K562 (cell line): ENCODE measurements around the gene DEPDC1B. TPM values are rescaled to one million over a fixed set of nuclear protein-coding genes. Genes with fewer than 3 reads are reported as not detected.

Experiments used
- ATAC-seq: fragments of 200-7000 bp; cut with Tn5 transposase; 3 replicates; pipeline ENCODE4 v1.9.1; 2020; ENCODE audit warnings: moderate library complexity
- BruUV-seq: library from RNA; stranded (reverse); fragments of 400-500 nt; replicated peaks from 2 replicates; lab custom pipeline; 2021; lab: Mats Ljungman, UMichigan
- CTCF ChIA-PET: fragments of 300-600 bp; formaldehyde crosslinking; extraction: SDS; loops from one replicate; lab custom pipeline; 2021; ENCODE audit warnings: low intra/inter-chr PET ratio; lab: Yijun Ruan, JAX
- POLR2A ChIA-PET: fragments of 300-600, 350-650 bp; sonication (Branson Sonifier 250); formaldehyde crosslinking; extraction: SDS; loops from one replicate; lab custom pipeline; 2021; ENCODE audit warnings: antibody characterized with exemption, inconsistent platforms; lab: Yijun Ruan, JAX
- DNase-seq, 4 experiments: peaks; one replicate each; pipeline versions ENCODE4 v3.0.0 to v3.0.0-alpha.2; 2011 to 2018; ENCODE audit warnings: low spot score in 3 of 4, mixed read lengths in 3 of 4; ENCODE audit errors: extremely low read depth in 1 of 4
- FAIRE-seq: peaks from 2 replicates; lab custom pipeline; 2011; peaks lifted over from hg19 to GRCh38; lab: Jason Lieb, UNC
- H2AFZ ChIP-seq: 2 replicates; pipeline ENCODE4 v1.6.0; 2011; ENCODE audit warnings: low read depth, low read length, control low read depth, inconsistent platforms
- H3K27ac ChIP-seq: fragments of 200-600 bp; 3 replicates; pipeline ENCODE4 v1.8.0; 2011; ENCODE audit warnings: low read depth, mild to moderate bottlenecking, control low read depth, inconsistent platforms, low read length, moderate library complexity, mixed read lengths; ENCODE audit errors: extremely low read depth
- H3K27me3 ChIP-seq, 2 experiments: fragments of 300-600 bp in 1 of 2; 2 replicates in 1 of 2; 3 replicates in 1 of 2; pipeline versions ENCODE4 v1.6.0 to v1.8.0; 2011; ENCODE audit warnings: inconsistent platforms in 2 of 2, low read length in 2 of 2, mild to moderate bottlenecking in 1 of 2, mixed read lengths in 1 of 2, moderate library complexity in 1 of 2; ENCODE audit not compliant: control insufficient read depth in 2 of 2, insufficient read depth in 2 of 2
- H3K36me3 ChIP-seq: fragments of 300-600 bp; 3 replicates; pipeline ENCODE4 v1.8.0; 2011; ENCODE audit warnings: mild to moderate bottlenecking, low read length, inconsistent platforms; ENCODE audit not compliant: control insufficient read depth, insufficient read depth
- H3K4me1 ChIP-seq, 2 experiments: fragments of 200-600 bp in 1 of 2; replicated peaks in 1 of 2; 2 replicates in 1 of 2; 3 replicates in 1 of 2; pipeline versions ENCODE4 v1.5.1 to v1.8.0; 2011; ENCODE audit warnings: inconsistent platforms in 2 of 2, low read length in 2 of 2, mild to moderate bottlenecking in 1 of 2, mixed read lengths in 1 of 2, moderate library complexity in 1 of 2; ENCODE audit not compliant: control insufficient read depth in 2 of 2, insufficient read depth in 2 of 2
- H3K4me2 ChIP-seq: 2 replicates; pipeline ENCODE4 v1.6.1; 2011; ENCODE audit warnings: low read length, control low read depth, inconsistent platforms, mixed read lengths; ENCODE audit not compliant: insufficient read depth
- H3K4me3 ChIP-seq: fragments of 200-600 bp; sonication (generic), shearing (Covaris generic); 2 replicates; pipeline ENCODE4 v1.5.1; 2016; ENCODE audit warnings: control low read depth, inconsistent platforms
- H3K79me2 ChIP-seq: fragments of 200-600 bp; 3 replicates; pipeline ENCODE4 v1.8.0; 2011; ENCODE audit warnings: low read length, inconsistent platforms; ENCODE audit not compliant: control insufficient read depth, insufficient read depth
- H3K9ac ChIP-seq, 2 experiments: 2 replicates each; pipeline versions ENCODE4 v1.6.0 to v1.6.1; 2011; ENCODE audit warnings: low read depth in 2 of 2, low read length in 2 of 2, control low read depth in 1 of 2, inconsistent platforms in 1 of 2, mild to moderate bottlenecking in 1 of 2, mixed read lengths in 1 of 2; ENCODE audit not compliant: insufficient read depth in 1 of 2
- H3K9me1 ChIP-seq: one replicate; pipeline ENCODE4 v1.6.0; 2011; ENCODE audit warnings: inconsistent platforms, mild to moderate bottlenecking, low read length, moderate library complexity; ENCODE audit not compliant: control insufficient read depth, insufficient read depth
- H3K9me3 ChIP-seq: replicated peaks from 2 replicates; pipeline ENCODE4 v1.5.1; 2011; ENCODE audit warnings: low read depth, low read length, inconsistent platforms; ENCODE audit not compliant: control insufficient read depth, insufficient read depth
- H4K20me1 ChIP-seq: replicated peaks from 2 replicates; pipeline ENCODE4 v1.6.1; 2011; ENCODE audit warnings: low read length, inconsistent platforms, mixed read lengths; ENCODE audit not compliant: control insufficient read depth, insufficient read depth
- BCOR ChIP-seq: fragments of 450-650 bp; IDR thresholded peaks from 2 replicates; pipeline ENCODE4 v1.6.1; 2016
- BRF1 ChIP-seq: IDR thresholded peaks from 3 replicates; pipeline ENCODE4 v1.6.1; 2011; ENCODE audit warnings: borderline replicate concordance, mild to moderate bottlenecking; ENCODE audit not compliant: insufficient read length; ENCODE audit errors: extremely low read depth
- ELF2 ChIP-seq: fragments of 250-450 bp; sonication (Bioruptor Pico); IDR thresholded peaks from 2 replicates; pipeline ENCODE4 v1.5.0; 2021; ENCODE audit warnings: mild to moderate bottlenecking
- ESRRB ChIP-seq: fragments of 250-450 bp; sonication (Bioruptor Pico); IDR thresholded peaks from 2 replicates; pipeline ENCODE4 v1.5.0; 2020; ENCODE audit warnings: mild to moderate bottlenecking, moderate library complexity, borderline replicate concordance
- EZH2 ChIP-seq: IDR thresholded peaks from 2 replicates; pipeline ENCODE4 v1.6.1; 2012; ENCODE audit warnings: low read depth, mild to moderate bottlenecking, inconsistent platforms, low read length, borderline replicate concordance
- FOXA3 ChIP-seq, 2 experiments: fragments of 450-650 bp in 1 of 2; sonication (generic) in 1 of 2; formaldehyde crosslinking; IDR thresholded peaks in 1 of 2; conservative IDR thresholded peaks in 1 of 2; 2 replicates each; pipeline versions ENCODE4 v1.4.0 to v1.8.0; 2020 to 2022; ENCODE audit warnings: mild to moderate bottlenecking in 2 of 2, missing genetic modification reagents in 1 of 2
- FOXP1 ChIP-seq: sonication (generic); formaldehyde crosslinking; IDR thresholded peaks from 2 replicates; pipeline ENCODE4 v1.8.0; 2022; ENCODE audit warnings: mild to moderate bottlenecking, missing genetic modification reagents
- IRF2 ChIP-seq: sonication (generic); formaldehyde crosslinking; IDR thresholded peaks from 2 replicates; pipeline ENCODE4 v1.8.1; 2022; ENCODE audit warnings: mild to moderate bottlenecking, missing genetic modification reagents
- POLR2H ChIP-seq: IDR thresholded peaks from 2 replicates; pipeline ENCODE4 v1.6.1; 2016; ENCODE audit warnings: missing genetic modification characterization, low read depth, mild to moderate bottlenecking, control low read depth, missing compliant biosample characterization, moderate library complexity
- RBM22 ChIP-seq: fragments of 200-400 bp; formaldehyde crosslinking; IDR thresholded peaks from 2 replicates; pipeline ENCODE4 v1.6.1; 2018; ENCODE audit warnings: low read length, low read depth; ENCODE audit not compliant: poor library complexity, severe bottlenecking
- ZNF212 ChIP-seq: fragments of 450-650 bp; formaldehyde crosslinking; IDR thresholded peaks from 2 replicates; pipeline ENCODE4 v1.4.0; 2020; ENCODE audit warnings: mild to moderate bottlenecking
- ZNF24 ChIP-seq: fragments of 450-650 bp; IDR thresholded peaks from 2 replicates; pipeline ENCODE4 v1.6.1; 2016
- WGBS: fragments of 100-300 bp; shearing (Covaris generic); methylation state at CpG from one replicate; pipeline ENCODE4 v1.1.6; 2016; ENCODE audit warnings: low coverage, mixed read lengths; ENCODE audit not compliant: insufficient coverage; ENCODE audit errors: missing lambda C conversion rate; 5-methylcytosine and 5-hydroxymethylcytosine counted together
- in situ Hi-C: fragments of 300-500 bp; cut with MboI; formaldehyde crosslinking; loops from 4 replicates; pipeline ENCODE4 v1.15.0; 2018; ENCODE audit warnings: inconsistent platforms, mixed read lengths
- intact Hi-C: fragments of 100-400 bp; cut with micrococcal nuclease; formaldehyde crosslinking; loops from 2 replicates; pipeline ENCODE4 v1.14.2; 2022
- polyA plus RNA-seq, 8 experiments: library from polyadenylated mRNA; depleted of rRNA in 4 of 8; stranded (reverse) in 5 of 8; unstranded in 3 of 8; fragments of >200 nt; fragmentation: Nextera tagmentation in 2 of 8; fragmentation: Illumina TruSeq in 1 of 8; extraction: Ambion mirVana in 2 of 8; extraction: Trizol in 1 of 8; gene quantifications; 2 replicates each; pipeline versions ENCODE4 v1.2.1 to v1.2.3, GENCODE V29; 2011 to 2014; ENCODE audit warnings: inconsistent platforms in 1 of 8, missing spikeins in 1 of 8
- total RNA-seq, 7 experiments: library from RNA; depleted of rRNA in 6 of 7; stranded (reverse); fragments of >200 nt in 6 of 7; fragmentation: Illumina TruSeq in 2 of 7; extraction: Trizol in 2 of 7; gene quantifications; 2 replicates each; pipeline versions ENCODE4 v1.2.1 to v1.2.3, GENCODE V29; 2011 to 2021; ENCODE audit warnings: low replicate concordance in 1 of 7
- TF ChIP-seq, protein P1 (sequence below): fragments of 450-650 bp; formaldehyde crosslinking; conservative IDR thresholded peaks from 2 replicates; pipeline ENCODE4 v1.4.0; 2022; ENCODE audit warnings: mild to moderate bottlenecking, missing genetic modification characterization
- TF ChIP-seq, protein P2 (sequence below): IDR thresholded peaks from 2 replicates; pipeline ENCODE4 v1.6.1; 2012; ENCODE audit warnings: low read depth, low read length, improper control_type of control experiment, borderline replicate concordance

The DEPDC1B gene
- total and polyA plus RNA-seq, 9 of the 15 experiments (the other 6 are each of a cell fraction or from before 2014, with no cell fraction given), result 36.0 to 67.2 (median 44.5) TPM

DNA sequence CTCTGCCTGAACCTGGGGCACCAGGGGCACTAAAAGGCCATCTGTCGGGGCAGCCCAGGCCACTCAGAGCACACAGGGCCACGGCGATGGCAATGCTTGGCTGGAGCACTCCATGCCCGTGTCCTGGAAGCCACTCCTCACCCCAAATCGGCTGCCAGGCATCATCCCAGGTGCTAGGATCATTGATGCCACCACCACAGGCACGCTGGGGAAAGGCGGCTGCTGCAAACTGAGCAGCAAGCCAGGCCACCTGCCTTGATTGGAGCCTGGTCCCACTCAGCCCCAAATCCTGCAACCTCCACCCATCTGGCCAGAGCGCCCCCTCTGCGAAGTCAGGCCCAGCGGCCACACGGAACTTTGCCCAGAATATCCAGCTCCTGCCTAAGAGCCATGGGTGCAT lies 67.8 kb downstream of the DEPDC1B start:
- POLR2A ChIA-PET, result no interaction called here
- FAIRE-seq, result no peak
- 96% methylated on average over 7 of the region's 11 CpGs for WGBS

DNA sequence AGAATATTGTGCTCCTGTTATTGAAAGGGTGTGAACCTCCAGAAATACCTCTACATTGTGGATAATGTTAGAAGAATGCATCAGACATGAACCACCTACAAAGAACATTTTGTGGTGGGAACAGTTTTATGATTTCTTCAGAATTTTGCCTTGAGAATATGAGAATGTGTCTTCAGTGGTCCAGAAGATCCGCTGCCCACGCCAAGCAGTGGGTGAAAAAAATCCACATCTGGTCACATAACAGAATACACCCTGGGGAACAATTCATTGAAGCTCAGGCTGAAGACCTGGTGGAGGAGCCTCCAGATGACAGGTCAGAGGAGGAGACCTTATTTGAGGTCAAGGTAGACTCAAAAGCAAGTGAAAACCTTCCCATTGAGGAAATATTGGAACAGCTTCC lies 69.1 kb downstream of the DEPDC1B start:
- DNase-seq (no peak), FAIRE-seq (no peak), ATAC-seq (no peak)
- whole genome bisulfite sequencing, result 100% methylated on average over 2 of the region's 2 CpGs
- in situ Hi-C loops (no loop called here), intact Hi-C loops (no loop called here)
- ChIA-PET POLR2A (no interaction called here), CTCF (no interaction called here)
- no TSS peak for BruUV-seq
- H3K27me3 ChIP-seq, result no peaks in the 10 kb centered on the region
- no peak overlapping the region for H3K4me3 ChIP-seq
- 0 out of 5 replicates have a peak, but pooled peaks cover 0 to 4% of the 10 kb centered on the region in 2 experiments for H3K4me1 ChIP-seq
- no peak overlapping the region for H3K4me2 ChIP-seq
- H3K9me3 ChIP-seq, result no peaks in the 10 kb centered on the region
- no peaks in the 10 kb centered on the region for H3K79me2 ChIP-seq
- no peaks in the 10 kb centered on the region for H4K20me1 ChIP-seq
- H2AFZ ChIP-seq, result no peak overlapping the region
- H3K9me1 ChIP-seq, result no peaks in the 10 kb centered on the region
- H3K9ac ChIP-seq, result no peak overlapping the region
- peaks cover 36% of the 10 kb centered on the region; the same call in 2 of the 3 replicates for H3K36me3 ChIP-seq
- no peak overlapping the region for H3K27ac ChIP-seq
- no peak for TF ChIP-seq BRF1
- TF ChIP-seq, protein P1, sequence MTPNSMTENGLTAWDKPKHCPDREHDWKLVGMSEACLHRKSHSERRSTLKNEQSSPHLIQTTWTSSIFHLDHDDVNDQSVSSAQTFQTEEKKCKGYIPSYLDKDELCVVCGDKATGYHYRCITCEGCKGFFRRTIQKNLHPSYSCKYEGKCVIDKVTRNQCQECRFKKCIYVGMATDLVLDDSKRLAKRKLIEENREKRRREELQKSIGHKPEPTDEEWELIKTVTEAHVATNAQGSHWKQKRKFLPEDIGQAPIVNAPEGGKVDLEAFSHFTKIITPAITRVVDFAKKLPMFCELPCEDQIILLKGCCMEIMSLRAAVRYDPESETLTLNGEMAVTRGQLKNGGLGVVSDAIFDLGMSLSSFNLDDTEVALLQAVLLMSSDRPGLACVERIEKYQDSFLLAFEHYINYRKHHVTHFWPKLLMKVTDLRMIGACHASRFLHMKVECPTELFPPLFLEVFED (CRISPR knock-in tag), result no peak
- TF ChIP-seq FOXA3 (CRISPR knock-in tag; conservative IDR thresholded peaks at IDR 0.05 in 1 of 2, IDR thresholded peaks at IDR 0.05 in 1 of 2), result no peak
- no peak for TF ChIP-seq ZNF212
- no peak for TF ChIP-seq BCOR
- TF ChIP-seq ESRRB (CRISPR knock-in tag), result no peak
- TF ChIP-seq ZNF24, result no peak
- TF ChIP-seq, protein P2, sequence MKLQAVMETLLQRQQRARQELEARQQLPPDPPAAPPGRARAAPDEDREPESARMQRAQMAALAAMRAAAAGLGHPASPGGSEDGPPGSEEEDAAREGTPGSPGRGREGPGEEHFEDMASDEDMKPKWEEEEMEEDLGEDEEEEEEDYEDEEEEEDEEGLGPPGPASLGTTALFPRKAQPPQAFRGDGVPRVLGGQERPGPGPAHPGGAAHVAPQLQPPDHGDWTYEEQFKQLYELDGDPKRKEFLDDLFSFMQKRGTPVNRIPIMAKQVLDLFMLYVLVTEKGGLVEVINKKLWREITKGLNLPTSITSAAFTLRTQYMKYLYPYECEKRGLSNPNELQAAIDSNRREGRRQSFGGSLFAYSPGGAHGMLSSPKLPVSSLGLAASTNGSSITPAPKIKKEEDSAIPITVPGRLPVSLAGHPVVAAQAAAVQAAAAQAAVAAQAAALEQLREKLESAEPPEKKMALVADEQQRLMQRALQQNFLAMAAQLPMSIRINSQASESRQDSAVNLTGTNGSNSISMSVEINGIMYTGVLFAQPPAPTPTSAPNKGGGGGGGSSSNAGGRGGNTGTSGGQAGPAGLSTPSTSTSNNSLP, result no peak
- TF ChIP-seq FOXP1, result no peak
- TF ChIP-seq POLR2H, result no peak

More for the DNA sequence above, 67.8 kb downstream of the DEPDC1B start:
- Histone ChIP-seq H3K4me1 (0 out of 5 replicates have a peak, but pooled peaks cover 0 to 4% of the 10 kb centered on the region in 2 experiments), H3K9ac (no peak overlapping the region), H2AFZ (no peak overlapping the region), H3K27ac (no peak overlapping the region), H4K20me1 (no peaks in the 10 kb centered on the region), H3K4me3 (no peak overlapping the region), H3K79me2 (no peaks in the 10 kb centered on the region), H3K36me3 (peaks cover 39% of the 10 kb centered on the region), H3K4me2 (no peak overlapping the region), H3K27me3 (no peaks in the 10 kb centered on the region), H3K9me1 (no peaks in the 10 kb centered on the region), H3K9me3 (no peaks in the 10 kb centered on the region)
- DNase-seq (no peak), ATAC-seq (no peak)
- intact Hi-C loops, result no loop called here
- TF ChIP-seq RBM22, result peak; percentile 40
- no peak for TF ChIP-seq EZH2
- TF ChIP-seq IRF2 (CRISPR knock-in tag), result no peak
- TF ChIP-seq ELF2 (CRISPR knock-in tag), result no peak
- in situ Hi-C loops, result no loop called here
- CTCF ChIA-PET, result no interaction called here
- no TSS peak for BruUV-seq
